Neural progenitor cell (in vitro differentiated cells): Measurements from ENCODE around the gene OVAAL. TPM values are rescaled to one million over a fixed set of nuclear protein-coding genes. Genes with fewer than 3 reads are reported as not detected.
"Not testable (repeated sequence)": the region's sequence is repeated elsewhere in the genome, so short reads cannot be mapped to it uniquely, and the experiment has no call there.

Experiments
- DNase-seq: peaks from one replicate; pipeline ENCODE4 v3.0.0-alpha.2; 2016; ENCODE audit warnings: low spot score
- H2AFZ ChIP-seq: fragments of 200-600 bp; sonication (generic); replicated peaks from 2 replicates; pipeline ENCODE4 v1.6.1; 2016; ENCODE audit warnings: antibody characterized with exemption
- H3F3A ChIP-seq: fragments of 200-600 bp; sonication (generic); 2 replicates; pipeline ENCODE4 v1.6.1; 2016; ENCODE audit warnings: antibody characterized with exemption, low read depth
- H3K27ac ChIP-seq: fragments of 200-600 bp; sonication (generic); 2 replicates; pipeline ENCODE4 v1.5.1; 2016; ENCODE audit warnings: mild to moderate bottlenecking
- H3K27me3 ChIP-seq: fragments of 200-600 bp; sonication (generic); 2 replicates; pipeline ENCODE4 v1.6.1; 2016; ENCODE audit warnings: mild to moderate bottlenecking, moderate library complexity
- H3K36me3 ChIP-seq: fragments of 200-600 bp; sonication (generic); 2 replicates; pipeline ENCODE4 v1.5.1; 2016
- H3K4me1 ChIP-seq: fragments of 200-600 bp; sonication (generic); 2 replicates; pipeline ENCODE4 v1.6.1; 2016; ENCODE audit warnings: mixed run types
- H3K4me2 ChIP-seq: fragments of 200-600 bp; sonication (generic); 2 replicates; pipeline ENCODE4 v1.6.1; 2016
- H3K4me3 ChIP-seq: fragments of 200-600 bp; sonication (generic); 2 replicates; pipeline ENCODE4 v1.5.1; 2016
- H3K79me2 ChIP-seq: fragments of 200-600 bp; sonication (generic); 2 replicates; pipeline ENCODE4 v1.6.1; 2016; ENCODE audit warnings: low read depth
- H3K9ac ChIP-seq: fragments of 200-600 bp; sonication (generic); 2 replicates; pipeline ENCODE4 v1.6.1; 2016
- H3K9me3 ChIP-seq: fragments of 200-600 bp; sonication (generic); 2 replicates; pipeline ENCODE4 v1.5.1; 2016; ENCODE audit warnings: low read depth
- H4K20me1 ChIP-seq: fragments of 200-600 bp; sonication (generic); 2 replicates; pipeline ENCODE4 v1.6.1; 2016; ENCODE audit warnings: low read depth
- H3K27ac Mint-ChIP-seq: 3 replicates; pipeline ENCODE4 v1.8.0; 2021; ENCODE audit warnings: mixed read lengths
- H3K27me3 Mint-ChIP-seq: 2 replicates; pipeline ENCODE4 v1.8.0; 2022; ENCODE audit warnings: low read depth, mild to moderate bottlenecking, inconsistent platforms, moderate library complexity, mixed read lengths; ENCODE audit not compliant: insufficient read depth
- H3K36me3 Mint-ChIP-seq: 3 replicates; pipeline ENCODE4 v1.8.0; 2021; ENCODE audit warnings: mixed read lengths
- H3K4me1 Mint-ChIP-seq: 3 replicates; pipeline ENCODE4 v1.8.0; 2021; ENCODE audit warnings: mixed read lengths
- H3K4me3 Mint-ChIP-seq: 3 replicates; pipeline ENCODE4 v1.8.0; 2021; ENCODE audit warnings: mild to moderate bottlenecking, moderate library complexity, mixed read lengths
- H3K9me3 Mint-ChIP-seq: 3 replicates; pipeline ENCODE4 v1.8.0; 2020; ENCODE audit warnings: mixed read lengths
- CTCF ChIP-seq: fragments of 200-600 bp; sonication (generic); IDR thresholded peaks from 2 replicates; pipeline ENCODE4 v1.5.1; 2017; ENCODE audit warnings: antibody characterized with exemption, mild to moderate bottlenecking
- EZH2 ChIP-seq: fragments of 200-600 bp; sonication (generic); IDR thresholded peaks from 2 replicates; pipeline ENCODE4 v1.6.1; 2017; ENCODE audit warnings: antibody characterized with exemption, mild to moderate bottlenecking, moderate library complexity
- EZH2phosphoT487 ChIP-seq: fragments of 200-600 bp; sonication (generic); IDR thresholded peaks from 2 replicates; pipeline ENCODE4 v1.6.1; 2017; ENCODE audit warnings: antibody characterized with exemption
- total RNA-seq: library from RNA; depleted of rRNA; stranded (reverse); fragments of >200 nt; gene quantifications from 2 replicates; pipeline ENCODE4 v1.2.3, GENCODE V29; 2015; ENCODE audit warnings: low replicate concordance

The OVAAL gene
- total RNA-seq, 1 donor from 2014 or later, result not detected

DNA sequence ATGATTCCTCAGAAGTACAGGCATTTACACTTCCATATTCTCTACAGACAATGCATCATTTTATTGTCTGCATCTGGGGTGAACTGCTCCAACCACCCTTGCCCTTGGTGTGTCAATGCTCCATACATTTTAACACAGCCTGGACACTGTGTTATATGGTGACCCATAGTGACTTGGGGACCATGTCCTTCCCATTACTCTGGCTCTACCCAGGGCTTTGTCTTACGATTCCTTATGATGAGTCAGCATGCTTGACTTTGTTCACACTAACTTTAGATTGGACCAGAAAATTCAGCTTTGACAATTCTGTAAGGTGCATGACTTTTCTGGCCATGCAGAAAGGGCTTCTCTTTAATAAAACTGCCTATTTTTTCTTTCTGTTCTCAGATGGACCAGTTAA, 6.8 kb upstream of the OVAAL start:
- H3K9me3 Mint-ChIP-seq, result no peaks in the 10 kb centered on the region
- Histone ChIP-seq H3F3A (peaks cover 13% of the 10 kb centered on the region), H3K27me3 (no peaks in the 10 kb centered on the region), H4K20me1 (no peaks in the 10 kb centered on the region), H3K4me2 (no peak overlapping the region), H3K9me3 (no peaks in the 10 kb centered on the region), H3K79me2 (no peaks in the 10 kb centered on the region), H3K27ac (no peak overlapping the region), H2AFZ (no peak overlapping the region), H3K36me3 (no peaks in the 10 kb centered on the region), H3K4me3 (no peak overlapping the region), H3K4me1 (peaks cover 31% of the 10 kb centered on the region), H3K9ac (no peak overlapping the region)
- H3K27ac Mint-ChIP-seq, result peak overlapping the region; percentile 64
- H3K4me1 Mint-ChIP-seq, result peaks cover 45% of the 10 kb centered on the region
- peaks cover 4% of the 10 kb centered on the region for H3K27me3 Mint-ChIP-seq
- TF ChIP-seq EZH2, result no peak
- TF ChIP-seq CTCF, result no peak
- no peak for TF ChIP-seq EZH2phosphoT487
- H3K4me3 Mint-ChIP-seq, result no peak overlapping the region
- no peaks in the 10 kb centered on the region for H3K36me3 Mint-ChIP-seq
- no peak for DNase-seq

DNA sequence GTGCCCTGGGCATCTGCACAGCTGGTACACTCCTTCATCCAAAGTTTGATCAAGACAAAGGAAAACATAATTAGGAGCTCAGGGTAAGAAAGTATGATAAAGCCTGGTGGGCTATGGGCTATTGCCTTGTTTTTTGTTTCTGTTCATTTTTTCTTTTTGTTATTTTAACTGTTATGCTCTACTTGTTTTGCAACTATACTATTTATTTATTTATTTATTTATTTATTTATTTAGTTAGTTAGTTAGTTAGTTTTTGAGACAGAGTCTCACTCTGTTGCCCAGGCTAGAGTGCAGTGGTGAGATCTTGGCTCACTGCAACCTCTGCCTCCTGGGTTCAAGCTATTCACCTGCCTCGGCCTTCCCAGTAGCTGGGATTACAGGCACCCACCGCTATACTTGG, 5.7 kb upstream of the OVAAL start:
- not testable (repeated sequence) for H3K27me3 Mint-ChIP-seq, H4K20me1 ChIP-seq, H3K27me3 ChIP-seq, H3K36me3 Mint-ChIP-seq, H3K4me3 ChIP-seq, H3K4me3 Mint-ChIP-seq, DNase-seq, H3K27ac Mint-ChIP-seq, H3K79me2 ChIP-seq, H3K9ac ChIP-seq, H3K9me3 Mint-ChIP-seq, H2AFZ ChIP-seq, H3K36me3 ChIP-seq, H3K9me3 ChIP-seq, H3K4me2 ChIP-seq, H3K27ac ChIP-seq
- peaks cover 31% of the 10 kb centered on the region for H3K4me1 ChIP-seq
- H3F3A ChIP-seq, result peaks cover 13% of the 10 kb centered on the region
- peaks cover 38% of the 10 kb centered on the region for H3K4me1 Mint-ChIP-seq

GRCh38 chr1:180555411-180555810, 3.4 kb upstream of the OVAAL start:
- Histone ChIP-seq H3K4me1 (peaks cover 9% of the 10 kb centered on the region), H3K9me3 (no peaks in the 10 kb centered on the region), H3K27ac (no peak overlapping the region), H3K4me3 (no peak overlapping the region), H3K36me3 (no peaks in the 10 kb centered on the region), H3K4me2 (no peak overlapping the region), H3K9ac (no peak overlapping the region), H4K20me1 (no peaks in the 10 kb centered on the region), H3K27me3 (no peaks in the 10 kb centered on the region), H3F3A (no peaks in the 10 kb centered on the region), H2AFZ (no peak overlapping the region), H3K79me2 (no peaks in the 10 kb centered on the region)
- no peaks in the 10 kb centered on the region for H3K36me3 Mint-ChIP-seq
- DNase-seq, result no peak
- TF ChIP-seq EZH2phosphoT487 (no peak), EZH2 (no peak), CTCF (no peak)
- peaks cover 14% of the 10 kb centered on the region for H3K4me1 Mint-ChIP-seq
- no peak overlapping the region for H3K27ac Mint-ChIP-seq
- H3K27me3 Mint-ChIP-seq, result peaks cover 3% of the 10 kb centered on the region
- peaks cover 2% of the 10 kb centered on the region for H3K9me3 Mint-ChIP-seq
- no peak overlapping the region for H3K4me3 Mint-ChIP-seq

DNA sequence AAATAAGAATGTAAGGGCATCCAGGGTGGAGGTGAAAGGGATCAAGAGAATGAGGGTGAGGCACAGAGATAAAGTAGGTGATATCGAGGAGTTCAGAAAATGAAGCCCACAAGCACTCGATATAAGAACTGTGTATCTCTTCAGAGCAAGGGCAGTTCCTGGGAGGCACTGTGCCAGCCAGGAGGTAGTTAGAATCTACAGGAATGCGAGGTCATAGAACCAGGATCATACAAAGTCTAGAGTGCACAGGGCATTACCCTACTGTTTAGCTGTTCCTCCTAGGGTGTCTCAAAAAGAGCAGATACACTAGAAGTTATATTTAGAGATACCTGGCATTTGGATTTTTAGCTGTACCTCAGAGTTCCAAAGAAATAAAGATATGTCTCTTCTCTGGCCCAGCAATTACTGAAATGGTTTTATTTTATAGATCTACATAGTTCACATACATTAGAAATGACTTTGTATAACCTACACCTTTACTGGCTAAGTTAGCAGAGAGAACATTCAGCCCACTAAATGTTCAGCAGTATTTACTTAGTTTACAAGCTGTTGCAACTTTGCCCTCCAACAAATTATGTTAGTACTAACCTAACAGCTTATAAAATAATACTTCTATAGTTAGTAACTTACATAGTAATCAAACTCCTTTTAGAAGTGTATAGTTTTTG, 1.6 kb downstream of the OVAAL start:
- H3K4me3 ChIP-seq, result no peak overlapping the region
- peaks cover 2% of the 10 kb centered on the region for H3K27me3 Mint-ChIP-seq
- H3K9me3 Mint-ChIP-seq, result peaks cover 2% of the 10 kb centered on the region
- no peak for DNase-seq
- no peaks in the 10 kb centered on the region for H3K4me1 Mint-ChIP-seq
- TF ChIP-seq EZH2, result no peak
- TF ChIP-seq EZH2phosphoT487, result no peak
- no peak for TF ChIP-seq CTCF
- H3K36me3 Mint-ChIP-seq, result no peaks in the 10 kb centered on the region
- H3K9me3 ChIP-seq, result no peaks in the 10 kb centered on the region
- H3F3A ChIP-seq, result no peaks in the 10 kb centered on the region
- no peak overlapping the region for H3K27ac ChIP-seq
- H3K36me3 ChIP-seq, result no peaks in the 10 kb centered on the region
- no peaks in the 10 kb centered on the region for H3K27me3 ChIP-seq
- no peak overlapping the region for H3K4me3 Mint-ChIP-seq
- H3K9ac ChIP-seq, result no peak overlapping the region
- no peak overlapping the region for H3K27ac Mint-ChIP-seq
- H4K20me1 ChIP-seq, result no peaks in the 10 kb centered on the region
- no peaks in the 10 kb centered on the region for H3K4me1 ChIP-seq
- H3K79me2 ChIP-seq, result no peaks in the 10 kb centered on the region
- no peak overlapping the region for H2AFZ ChIP-seq
- H3K4me2 ChIP-seq, result no peak overlapping the region
